Endodermal cell (in vitro differentiated cells): Measurements from ENCODE around the gene CPEB1. TPM values are rescaled to one million over a fixed set of nuclear protein-coding genes. Genes with fewer than 3 reads are reported as not detected.

Source experiments
- DNase-seq: peaks from one replicate; pipeline ENCODE4 v3.0.0-alpha.2; 2017
- H3K27ac ChIP-seq: 2 replicates; pipeline ENCODE4 v1.5.1; 2013; ENCODE audit warnings: mild to moderate bottlenecking, low read depth, low read length, moderate library complexity
- H3K27me3 ChIP-seq: 2 replicates; pipeline ENCODE4 v1.6.1; 2013; ENCODE audit warnings: mild to moderate bottlenecking, low read length, moderate library complexity; ENCODE audit not compliant: insufficient read depth, control insufficient read depth, poor library complexity, severe bottlenecking
- H3K36me3 ChIP-seq: 2 replicates; pipeline ENCODE4 v1.7.0; 2013; ENCODE audit warnings: mild to moderate bottlenecking, low read length, moderate library complexity; ENCODE audit not compliant: control insufficient read depth, insufficient read depth
- H3K4me1 ChIP-seq: one replicate; pipeline ENCODE4 v1.7.0; 2013; ENCODE audit warnings: low read length; ENCODE audit not compliant: control insufficient read depth, insufficient read depth
- H3K4me3 ChIP-seq: 2 replicates; pipeline ENCODE4 v1.5.1; 2013; ENCODE audit warnings: mild to moderate bottlenecking, low read length, moderate library complexity
- H3K9ac ChIP-seq: 2 replicates; pipeline ENCODE4 v1.6.1; 2013; ENCODE audit warnings: mild to moderate bottlenecking, low read length, moderate library complexity; ENCODE audit not compliant: poor library complexity, severe bottlenecking; ENCODE audit errors: extremely low read depth
- H3K9me3 ChIP-seq: 2 replicates; pipeline ENCODE4 v1.6.1; 2013; ENCODE audit warnings: mild to moderate bottlenecking, low read length, moderate library complexity; ENCODE audit not compliant: control insufficient read depth
- H3K27ac Mint-ChIP-seq: 2 replicates; pipeline ENCODE4 v1.8.0; 2020; ENCODE audit warnings: mixed read lengths
- H3K27me3 Mint-ChIP-seq: 2 replicates; pipeline ENCODE4 v1.8.0; 2021; ENCODE audit warnings: mild to moderate bottlenecking, mixed read lengths; ENCODE audit not compliant: insufficient read depth
- H3K36me3 Mint-ChIP-seq: 2 replicates; pipeline ENCODE4 v1.8.0; 2020; ENCODE audit warnings: low read depth, mixed read lengths
- H3K4me1 Mint-ChIP-seq: 2 replicates; pipeline ENCODE4 v1.8.0; 2020; ENCODE audit warnings: mixed read lengths
- H3K4me3 Mint-ChIP-seq: 2 replicates; pipeline ENCODE4 v1.8.0; 2020; ENCODE audit warnings: mild to moderate bottlenecking, moderate library complexity, mixed read lengths
- H3K9me3 Mint-ChIP-seq: 2 replicates; pipeline ENCODE4 v1.8.0; 2020; ENCODE audit warnings: mild to moderate bottlenecking, mixed read lengths
- WGBS, 2 experiments: methylation state at CpG; one replicate each; pipeline versions ENCODE4 v1.1.5 to v1.1.7; 2013; ENCODE audit warnings: missing lambda C conversion rate in 2 of 2, mixed read lengths in 1 of 2; ENCODE audit not compliant: insufficient coverage in 1 of 2, insufficient read length in 1 of 2; 5-methylcytosine and 5-hydroxymethylcytosine counted together
- total RNA-seq, 2 donors: library from RNA; stranded (reverse); fragmentation: NEBNext Ultra II Directional in 1 of 2; extraction: Animal tissue kit (Norgen Biotek cat#: 25700) in 1 of 2; gene quantifications; 2 replicates in 1 of 2; 3 replicates in 1 of 2; pipeline ENCODE4 v1.2.1, GENCODE V29; 2021
- TF ChIP-seq, protein P1 (sequence below): fragments of 200-600 bp; sonication (generic); conservative IDR thresholded peaks from 2 replicates; pipeline ENCODE4 v1.5.0; 2021; ENCODE audit warnings: antibody characterized with exemption, mild to moderate bottlenecking

CPEB1 gene
- total RNA-seq, 2 donors from 2014 or later, result 1.0 to 1.4 TPM

- 40 to 80% methylated on average over 1 to 2 of the region's 2 CpGs for WGBS, 2 experiments
- peak; percentile 71 for DNase-seq
- Histone ChIP-seq H3K4me3 (no peak overlapping the region), H3K4me1 (peaks cover 3% of the 10 kb centered on the region), H3K9me3 (no peaks in the 10 kb centered on the region), H3K9ac (no peak overlapping the region), H3K36me3 (no peaks in the 10 kb centered on the region), H3K27me3 (no peaks in the 10 kb centered on the region), H3K27ac (no peak overlapping the region)
- Mint-ChIP-seq H3K4me1 (peaks cover 26% of the 10 kb centered on the region), H3K27ac (peak overlapping the region; percentile 10), H3K9me3 (no peaks in the 10 kb centered on the region), H3K36me3 (no peaks in the 10 kb centered on the region), H3K4me3 (no peak overlapping the region), H3K27me3 (no peaks in the 10 kb centered on the region)
- TF ChIP-seq, protein P1, sequence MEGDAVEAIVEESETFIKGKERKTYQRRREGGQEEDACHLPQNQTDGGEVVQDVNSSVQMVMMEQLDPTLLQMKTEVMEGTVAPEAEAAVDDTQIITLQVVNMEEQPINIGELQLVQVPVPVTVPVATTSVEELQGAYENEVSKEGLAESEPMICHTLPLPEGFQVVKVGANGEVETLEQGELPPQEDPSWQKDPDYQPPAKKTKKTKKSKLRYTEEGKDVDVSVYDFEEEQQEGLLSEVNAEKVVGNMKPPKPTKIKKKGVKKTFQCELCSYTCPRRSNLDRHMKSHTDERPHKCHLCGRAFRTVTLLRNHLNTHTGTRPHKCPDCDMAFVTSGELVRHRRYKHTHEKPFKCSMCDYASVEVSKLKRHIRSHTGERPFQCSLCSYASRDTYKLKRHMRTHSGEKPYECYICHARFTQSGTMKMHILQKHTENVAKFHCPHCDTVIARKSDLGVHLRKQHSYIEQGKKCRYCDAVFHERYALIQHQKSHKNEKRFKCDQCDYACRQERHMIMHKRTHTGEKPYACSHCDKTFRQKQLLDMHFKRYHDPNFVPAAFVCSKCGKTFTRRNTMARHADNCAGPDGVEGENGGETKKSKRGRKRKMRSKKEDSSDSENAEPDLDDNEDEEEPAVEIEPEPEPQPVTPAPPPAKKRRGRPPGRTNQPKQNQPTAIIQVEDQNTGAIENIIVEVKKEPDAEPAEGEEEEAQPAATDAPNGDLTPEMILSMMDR, result no peak
Measured at GRCh38 chr15:82595766-82596165, 51.4 kb downstream of the CPEB1 start.

DNA sequence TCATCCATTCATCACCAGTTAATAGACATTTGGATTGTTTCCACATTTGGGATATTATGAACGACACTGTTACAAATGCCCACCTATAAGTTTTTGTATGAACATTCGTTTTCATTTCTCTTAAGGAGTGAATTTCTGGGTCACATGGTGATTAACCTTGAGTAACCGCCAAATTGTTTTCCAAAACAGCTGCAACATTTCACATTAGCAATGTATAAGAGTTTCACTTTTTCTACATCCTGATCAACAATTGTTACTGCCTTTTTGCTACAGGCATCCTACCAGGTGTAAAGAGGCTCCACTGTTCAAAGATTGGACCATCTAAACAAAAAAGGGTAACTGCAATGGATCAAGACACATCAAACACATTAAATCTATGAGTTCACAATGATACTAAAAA, 52.0 kb downstream of the CPEB1 start:
- H3K4me3 ChIP-seq, result no peak overlapping the region
- H3K36me3 ChIP-seq, result no peaks in the 10 kb centered on the region
- DNase-seq, result no peak
- no peak overlapping the region for H3K4me3 Mint-ChIP-seq
- no peak overlapping the region for H3K9ac ChIP-seq
- no peaks in the 10 kb centered on the region for H3K36me3 Mint-ChIP-seq
- H3K4me1 ChIP-seq, result peaks cover 3% of the 10 kb centered on the region
- H3K4me1 Mint-ChIP-seq, result peaks cover 29% of the 10 kb centered on the region
- H3K27ac Mint-ChIP-seq, result no peak overlapping the region
- H3K27me3 ChIP-seq, result no peaks in the 10 kb centered on the region
- 90 to 100% methylated on average over 1 to 3 of the region's 3 CpGs for WGBS, 2 experiments
- no peaks in the 10 kb centered on the region for H3K27me3 Mint-ChIP-seq
- TF ChIP-seq, protein P1, result no peak
- no peak overlapping the region for H3K27ac ChIP-seq
- no peaks in the 10 kb centered on the region for H3K9me3 Mint-ChIP-seq
- H3K9me3 ChIP-seq, result no peaks in the 10 kb centered on the region

DNA sequence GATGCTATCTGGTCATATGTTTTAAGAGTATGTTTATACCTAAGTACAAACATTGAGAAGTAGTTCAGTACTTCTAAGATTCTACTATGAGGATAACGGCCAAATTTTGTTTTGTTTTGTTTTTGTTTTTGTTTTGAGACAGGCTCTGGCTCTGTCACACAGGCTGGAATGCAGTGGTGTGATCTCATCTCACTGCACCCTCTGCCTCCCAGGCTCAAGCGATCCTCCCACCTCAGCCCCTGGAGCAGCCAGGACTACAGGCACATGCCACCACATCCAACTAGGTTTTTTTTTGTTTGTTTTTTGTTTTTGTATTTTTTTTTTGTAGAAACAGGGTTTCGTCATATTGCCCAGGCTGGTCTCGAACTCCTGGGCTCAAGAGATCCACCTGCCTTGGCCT, 59.4 kb downstream of the CPEB1 start:
- WGBS, 2 experiments, result 60 to 80% methylated on average over 1 to 4 of the region's 4 CpGs
- no peaks in the 10 kb centered on the region for H3K27me3 Mint-ChIP-seq
- no peak overlapping the region for H3K4me3 ChIP-seq

More for the DNA sequence above, 59.4 kb downstream of the CPEB1 start:
- H3K4me3 Mint-ChIP-seq, result no peak overlapping the region
- Histone ChIP-seq H3K9me3 (no peaks in the 10 kb centered on the region), H3K9ac (no peak overlapping the region), H3K27me3 (no peaks in the 10 kb centered on the region), H3K4me1 (peaks cover 18% of the 10 kb centered on the region), H3K36me3 (no peaks in the 10 kb centered on the region), H3K27ac (no peak overlapping the region)
- no peaks in the 10 kb centered on the region for H3K9me3 Mint-ChIP-seq
- H3K36me3 Mint-ChIP-seq, result no peaks in the 10 kb centered on the region
- DNase-seq, result peak; percentile 77
- TF ChIP-seq, protein P1, result no peak
- H3K27ac Mint-ChIP-seq, result peak overlapping the region; percentile 65
- H3K4me1 Mint-ChIP-seq, result peaks cover 37% of the 10 kb centered on the region
